HG03135 (cell line): ENCODE results near the gene DLGAP4.
"Not testable (repeated sequence)": the region's sequence is repeated elsewhere in the genome, so short reads cannot be mapped to it uniquely, and the experiment has no call there.

Experiments used
- ATAC-seq: cut with Tn5 transposase; IDR thresholded peaks from one replicate; pipeline ENCODE4 v1.9.1; 2021; ENCODE audit warnings: mild to moderate bottlenecking, moderate library complexity; ENCODE audit not compliant: unreplicated experiment

The DLGAP4 gene

GRCh38 chr20:36467076-36467999 lies 161.2 kb downstream of the DLGAP4 start:
- ATAC-seq, result no peak

- ATAC-seq, result no peak
Measured at GRCh38 chr20:36468149-36469000, 162.2 kb downstream of the DLGAP4 start.

GRCh38 chr20:36469973-36470372 lies 163.8 kb downstream of the DLGAP4 start:
- no peak for ATAC-seq

- no peak for ATAC-seq
Measured at GRCh38 chr20:36471885-36472636, 165.9 kb downstream of the DLGAP4 start.

GRCh38 chr20:36472637-36473090 lies 166.5 kb downstream of the DLGAP4 start:
- ATAC-seq, result no peak

- no peak for ATAC-seq
Measured at GRCh38 chr20:36473164-36473563, 167.0 kb downstream of the DLGAP4 start.

- no peak for ATAC-seq
Measured at GRCh38 chr20:36474563-36474962, 168.4 kb downstream of the DLGAP4 start.

- not testable (repeated sequence) for ATAC-seq
Measured at GRCh38 chr20:36475054-36475453, 168.9 kb downstream of the DLGAP4 start.

- ATAC-seq, result no peak
Measured at GRCh38 chr20:36477475-36477874, 171.3 kb downstream of the DLGAP4 start.

GRCh38 chr20:36478137-36478905 lies 172.2 kb downstream of the DLGAP4 start:
- no peak for ATAC-seq

- ATAC-seq, result no peak
Measured at GRCh38 chr20:36479938-36480337, 173.8 kb downstream of the DLGAP4 start.

- no peak for ATAC-seq
Measured at GRCh38 chr20:36480456-36481048, 174.4 kb downstream of the DLGAP4 start.

- ATAC-seq, result no peak
Measured at GRCh38 chr20:36481380-36482043, 175.4 kb downstream of the DLGAP4 start.

- no peak for ATAC-seq
Measured at GRCh38 chr20:36482044-36482473, 175.9 kb downstream of the DLGAP4 start.

- no peak for ATAC-seq
Measured at GRCh38 chr20:36483209-36483918, 177.2 kb downstream of the DLGAP4 start.

- ATAC-seq, result no peak
Measured at GRCh38 chr20:36483919-36484808, 178.0 kb downstream of the DLGAP4 start.

- no peak for ATAC-seq
Measured at GRCh38 chr20:36485286-36485685, 179.1 kb downstream of the DLGAP4 start.

- ATAC-seq, result no peak
Measured at GRCh38 chr20:36487069-36487468, 180.9 kb downstream of the DLGAP4 start.
